Esophagus muscularis mucosa (tissue), 4 donors: ENCODE results near the gene SNX3. TPM values are rescaled to one million over a fixed set of nuclear protein-coding genes. Genes with fewer than 3 reads are reported as not detected.

Experiments
- DNase-seq: peaks from one replicate; pipeline ENCODE4 v3.0.0-alpha.2; 2017; ENCODE audit errors: extremely low spot score
- H3K27ac ChIP-seq, 4 donors: fragments of 200-600 bp; sonication (generic); replicated peaks in 1 of 4; 1 replicate in 3 of 4; 2 replicates in 1 of 4; pipeline ENCODE4 v1.5.1; 2016 to 2019; ENCODE audit warnings: mild to moderate bottlenecking in 1 of 4
- H3K27me3 ChIP-seq, 4 donors: fragments of 200-600 bp; sonication (generic); one replicate each; pipeline versions ENCODE4 v1.5.1 to v1.6.0; 2016 to 2019
- H3K36me3 ChIP-seq, 4 donors: fragments of 200-600 bp; sonication (generic); one replicate each; pipeline ENCODE4 v1.5.1; 2016 to 2019
- H3K4me1 ChIP-seq, 4 donors: fragments of 200-600 bp; sonication (generic); one replicate each; pipeline ENCODE4 v1.5.1; 2016 to 2019
- H3K4me3 ChIP-seq, 4 donors: fragments of 200-600 bp; sonication (generic); 1 replicate in 2 of 4; 2 replicates in 2 of 4; pipeline ENCODE4 v1.5.1; 2016 to 2019; ENCODE audit warnings: mild to moderate bottlenecking in 4 of 4, moderate library complexity in 1 of 4
- H3K9me3 ChIP-seq, 4 donors: fragments of 200-600 bp; sonication (generic); 1 replicate in 3 of 4; 2 replicates in 1 of 4; pipeline ENCODE4 v1.5.1; 2016 to 2019
- CTCF ChIP-seq, 3 experiments: fragments of 200-600 bp in 2 of 3; fragments of 450-650 bp in 1 of 3; sonication (generic) in 2 of 3; IDR thresholded peaks; one replicate each; pipeline ENCODE4 v1.5.1; 2017 to 2019; ENCODE audit warnings: antibody characterized with exemption in 3 of 3, mild to moderate bottlenecking in 2 of 3, moderate library complexity in 1 of 3
- EP300 ChIP-seq: sonication (generic); formaldehyde crosslinking; IDR thresholded peaks from one replicate; pipeline ENCODE4 v1.6.1; 2017; ENCODE audit warnings: antibody characterized with exemption
- POLR2A ChIP-seq: fragments of 450-650 bp; IDR thresholded peaks from one replicate; pipeline ENCODE4 v1.6.1; 2017; ENCODE audit warnings: antibody characterized with exemption, moderate library complexity, mild to moderate bottlenecking, low read depth
- POLR2AphosphoS5 ChIP-seq, 2 donors: sonication (generic); formaldehyde crosslinking; IDR thresholded peaks; one replicate each; pipeline ENCODE4 v1.6.1; 2017; ENCODE audit warnings: antibody characterized with exemption in 2 of 2
- WGBS: methylation state at CpG from one replicate; pipeline ENCODE4 v1.1.5; 2018; 5-methylcytosine and 5-hydroxymethylcytosine counted together
- intact Hi-C: fragments of 100-400 bp; cut with DNase I; formaldehyde crosslinking; loops from one replicate; pipeline ENCODE4 v1.15.1; 2023
- total RNA-seq, 4 donors: library from RNA; depleted of rRNA; stranded (reverse); fragments of >200 nt; gene quantifications; one replicate each; pipeline versions ENCODE4 v1.1.0 to v1.2.1, GENCODE V29; 2016

SNX3 gene
- total RNA-seq, 4 donors from 2014 or later, result 148 to 176 (median 151) TPM

- no peaks in the 10 kb centered on the region for H3K9me3 ChIP-seq
- WGBS, result 100% methylated on average over 1 of the region's 1 CpG
- peaks cover 54 to 91% (median 70%) of the 10 kb centered on the region in 4 donors for H3K4me1 ChIP-seq
- no peak overlapping the region for H3K27ac ChIP-seq
- peaks cover 0 to 4% (median 0%) of the 10 kb centered on the region in 4 donors for H3K36me3 ChIP-seq
- TF ChIP-seq CTCF (IDR thresholded peaks at IDR 0.05) (no peak), POLR2AphosphoS5 (IDR thresholded peaks at IDR 0.05) (no peak)
- intact Hi-C loops, result no loop called here
- DNase-seq, result no peak
- no peaks in the 10 kb centered on the region for H3K27me3 ChIP-seq
- no peak overlapping the region for H3K4me3 ChIP-seq
Measured at GRCh38 chr6:108253241-108253640, 7.6 kb downstream of the SNX3 start.

- no peak for DNase-seq
- Histone ChIP-seq H3K27ac (no peak overlapping the region), H3K27me3 (no peaks in the 10 kb centered on the region), H3K4me1 (peaks cover 46 to 83% (median 58%) of the 10 kb centered on the region in 4 donors), H3K9me3 (no peaks in the 10 kb centered on the region), H3K4me3 (no peak overlapping the region), H3K36me3 (peaks cover 0 to 4% (median 0%) of the 10 kb centered on the region in 4 donors)
- 84% methylated on average over 5 of the region's 5 CpGs for WGBS
- intact Hi-C loops, result no loop called here
- TF ChIP-seq POLR2A, result no peak
- TF ChIP-seq POLR2AphosphoS5 (IDR thresholded peaks at IDR 0.05), result no peak
- no peak for TF ChIP-seq EP300
- TF ChIP-seq CTCF (IDR thresholded peaks at IDR 0.05), result no peak
Measured at GRCh38 chr6:108252055-108252454, 8.8 kb downstream of the SNX3 start.

GRCh38 chr6:108251252-108251651, 9.6 kb downstream of the SNX3 start:
- no peaks in the 10 kb centered on the region for H3K27me3 ChIP-seq
- no peak overlapping the region for H3K4me3 ChIP-seq
- intact Hi-C loops, result no loop called here
- H3K9me3 ChIP-seq, result no peaks in the 10 kb centered on the region
- 77% methylated on average over 2 of the region's 2 CpGs for WGBS
- TF ChIP-seq POLR2A, result no peak
- no peak for TF ChIP-seq CTCF (IDR thresholded peaks at IDR 0.05)
- no peak for TF ChIP-seq POLR2AphosphoS5 (IDR thresholded peaks at IDR 0.05)
- no peak for DNase-seq
- no peak overlapping the region for H3K27ac ChIP-seq
- H3K36me3 ChIP-seq, result peaks cover 0 to 4% (median 0%) of the 10 kb centered on the region in 4 donors
- peaks cover 45 to 74% (median 54%) of the 10 kb centered on the region in 4 donors for H3K4me1 ChIP-seq

GRCh38 chr6:108250240-108250866, 10.5 kb downstream of the SNX3 start:
- no peak overlapping the region for H3K4me3 ChIP-seq
- no peaks in the 10 kb centered on the region for H3K9me3 ChIP-seq
- intact Hi-C loops, result no loop called here
- peaks cover 0 to 4% (median 0%) of the 10 kb centered on the region in 4 donors for H3K36me3 ChIP-seq
- no peak overlapping the region for H3K27ac ChIP-seq
- TF ChIP-seq CTCF (IDR thresholded peaks at IDR 0.05) (no peak), EP300 (no peak), POLR2A (no peak), POLR2AphosphoS5 (IDR thresholded peaks at IDR 0.05) (no peak)
- 68% methylated on average over 2 of the region's 2 CpGs for WGBS
- DNase-seq, result no peak
- H3K4me1 ChIP-seq, result peaks cover 40 to 68% (median 49%) of the 10 kb centered on the region in 4 donors
- no peaks in the 10 kb centered on the region for H3K27me3 ChIP-seq
